Common myeloid progenitor, CD34-positive (primary cell): ENCODE measurements around the gene MS4A5.

Experiments used
- CTCF ChIA-PET: fragments of 350-600 bp; sonication (Branson Sonifier 250); formaldehyde crosslinking; loops from one replicate; lab custom pipeline; 2021; ENCODE audit warnings: antibody characterized with exemption; lab: Charles Lee
- POLR2A ChIA-PET: fragments of 350-600 bp; sonication (Branson Sonifier 250); formaldehyde crosslinking; loops from one replicate; lab custom pipeline; 2021; ENCODE audit warnings: antibody characterized with exemption; lab: Charles Lee
- DNase-seq, 3 donors: peaks; one replicate each; pipeline versions ENCODE4 v3.0.0 to v3.0.0-alpha.2; 2013
- H3K27ac ChIP-seq, 2 experiments: 1 replicate in 1 of 2; 2 replicates in 1 of 2; pipeline ENCODE4 v1.7.0; 2013; ENCODE audit warnings: inconsistent platforms in 2 of 2, low read length in 2 of 2, mild to moderate bottlenecking in 2 of 2, low read depth in 1 of 2, moderate library complexity in 1 of 2; ENCODE audit not compliant: severe bottlenecking in 2 of 2, insufficient read depth in 1 of 2, poor library complexity in 1 of 2
- H3K27me3 ChIP-seq, 5 experiments: replicated peaks in 2 of 5; 1 replicate in 3 of 5; 2 replicates in 2 of 5; pipeline versions ENCODE4 v1.6.1 to v1.7.0; 2013; ENCODE audit warnings: low read length in 4 of 5, mild to moderate bottlenecking in 2 of 5, moderate library complexity in 2 of 5, inconsistent platforms in 1 of 5; ENCODE audit not compliant: insufficient read depth in 5 of 5, control insufficient read depth in 4 of 5
- H3K36me3 ChIP-seq, 4 experiments: 1 replicate in 2 of 4; 2 replicates in 2 of 4; pipeline versions ENCODE4 v1.6.1 to v1.7.0; 2013; ENCODE audit warnings: low read length in 3 of 4, control low read depth in 1 of 4, mild to moderate bottlenecking in 1 of 4; ENCODE audit not compliant: control insufficient read depth in 4 of 4, insufficient read depth in 4 of 4
- H3K4me1 ChIP-seq, 4 experiments: 1 replicate in 3 of 4; 2 replicates in 1 of 4; pipeline versions ENCODE4 v1.6.1 to v1.7.1; 2013; ENCODE audit warnings: low read length in 3 of 4, mild to moderate bottlenecking in 3 of 4, control low read depth in 1 of 4, inconsistent platforms in 1 of 4, moderate library complexity in 1 of 4; ENCODE audit not compliant: control insufficient read depth in 4 of 4, insufficient read depth in 4 of 4; ENCODE audit errors: control extremely low read depth in 1 of 4
- H3K4me3 ChIP-seq, 7 experiments: 1 replicate in 4 of 7; 2 replicates in 3 of 7; pipeline versions ENCODE4 v1.5.1 to v1.7.0; 2013; ENCODE audit warnings: mild to moderate bottlenecking in 7 of 7, low read length in 6 of 7, moderate library complexity in 6 of 7, inconsistent platforms in 2 of 7, low read depth in 2 of 7, control low read depth in 1 of 7; ENCODE audit not compliant: insufficient read depth in 4 of 7, control insufficient read depth in 1 of 7; ENCODE audit errors: extremely low read depth in 1 of 7
- H3K9me3 ChIP-seq, 5 experiments: 1 replicate in 4 of 5; 2 replicates in 1 of 5; pipeline versions ENCODE4 v1.6.1 to v1.7.1; 2013; ENCODE audit warnings: low read length in 4 of 5, mild to moderate bottlenecking in 2 of 5, inconsistent platforms in 1 of 5, low read depth in 1 of 5, moderate library complexity in 1 of 5; ENCODE audit not compliant: control insufficient read depth in 4 of 5, insufficient read depth in 2 of 5; ENCODE audit errors: control extremely low read depth in 1 of 5
- WGBS: methylation state at CpG from one replicate; pipeline ENCODE4 v1.1.5; 2013; ENCODE audit not compliant: insufficient coverage; 5-methylcytosine and 5-hydroxymethylcytosine counted together

MS4A5 gene

DNA sequence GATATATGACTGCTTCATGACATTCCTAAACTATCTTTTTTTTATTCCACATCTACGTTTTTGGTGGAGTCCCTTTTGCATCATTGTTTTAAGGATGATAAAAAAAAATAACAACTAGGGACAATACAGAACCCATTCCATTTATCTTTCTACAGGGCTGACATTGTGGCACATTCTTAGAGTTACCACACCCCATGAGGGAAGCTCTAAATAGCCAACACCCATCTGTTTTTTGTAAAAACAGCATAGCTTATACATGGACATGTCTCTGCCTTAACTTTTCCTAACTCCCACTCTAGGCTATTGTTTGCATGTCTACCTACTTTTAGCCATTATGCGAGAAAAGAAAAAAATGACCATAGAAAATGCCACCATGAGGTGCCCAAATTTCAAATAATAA is 39.5 kb downstream of the MS4A5 start:
- no peak overlapping the region for H3K27ac ChIP-seq
- ChIA-PET POLR2A (no interaction called here), CTCF (interaction anchor here (0.7 to 1.2 kb wide), 3 partner anchors 9 to 106 kb away, joined by 3 to 4 read pairs (median 4); no protein-coding TSS in a partner anchor)

GRCh38 chr11:60469723-60470122 is 40.4 kb downstream of the MS4A5 start:
- Histone ChIP-seq H3K4me1 (no peaks in the 10 kb centered on the region), H3K9me3 (no peaks in the 10 kb centered on the region), H3K27me3 (no peaks in the 10 kb centered on the region), H3K36me3 (no peaks in the 10 kb centered on the region), H3K4me3 (no peak overlapping the region), H3K27ac (no peak overlapping the region)
- WGBS = no CpG with 5 or more reads among the region's 2 CpGs
- ChIA-PET CTCF (no interaction called here), POLR2A (no interaction called here)
- DNase-seq = no peak

More for the DNA sequence above, 39.5 kb downstream of the MS4A5 start:
- no peak for DNase-seq
- Histone ChIP-seq H3K9me3 (no peaks in the 10 kb centered on the region), H3K36me3 (no peaks in the 10 kb centered on the region), H3K4me1 (no peaks in the 10 kb centered on the region), H3K4me3 (no peak overlapping the region), H3K27me3 (no peaks in the 10 kb centered on the region)
- WGBS = no CpG with 5 or more reads among the region's 2 CpGs

DNA sequence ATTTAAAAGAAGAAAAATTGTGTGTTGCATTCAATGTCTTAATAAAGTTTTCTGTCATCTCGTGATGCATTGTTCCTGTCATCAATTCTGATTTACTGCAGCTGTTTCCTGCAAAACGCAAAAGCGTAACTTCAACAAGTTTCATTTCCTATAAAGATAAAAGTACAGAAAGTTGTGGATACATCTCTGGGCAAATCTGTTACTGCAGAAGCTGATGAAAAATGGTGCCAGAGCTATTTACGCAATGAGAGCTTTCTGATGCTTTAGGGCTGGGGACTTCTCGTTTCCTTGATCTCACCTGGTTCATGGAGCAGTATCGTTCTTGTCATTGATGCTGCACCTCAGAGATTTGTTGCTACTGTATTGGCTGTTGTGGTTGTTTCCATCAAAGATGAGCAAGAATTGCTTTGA is 47.7 kb downstream of the MS4A5 start:
- Histone ChIP-seq H3K27ac (no peak overlapping the region), H3K36me3 (no peaks in the 10 kb centered on the region), H3K9me3 (no peaks in the 10 kb centered on the region), H3K4me1 (peaks cover 1 to 14% (median 7%) of the 10 kb centered on the region in 4 experiments), H3K27me3 (no peaks in the 10 kb centered on the region), H3K4me3 (peak overlapping the region in 1 of 7 experiments; percentile 3)
- ChIA-PET POLR2A (no interaction called here), CTCF (interaction anchor here (0.7 to 1.8 kb wide), 6 partner anchors 10 to 144 kb away, joined by 3 to 8 read pairs (median 4); no protein-coding TSS in a partner anchor)
- 0% methylated on average over 3 of the region's 6 CpGs for WGBS
- DNase-seq = peak; percentile 49 to 86 (median 75)

DNA sequence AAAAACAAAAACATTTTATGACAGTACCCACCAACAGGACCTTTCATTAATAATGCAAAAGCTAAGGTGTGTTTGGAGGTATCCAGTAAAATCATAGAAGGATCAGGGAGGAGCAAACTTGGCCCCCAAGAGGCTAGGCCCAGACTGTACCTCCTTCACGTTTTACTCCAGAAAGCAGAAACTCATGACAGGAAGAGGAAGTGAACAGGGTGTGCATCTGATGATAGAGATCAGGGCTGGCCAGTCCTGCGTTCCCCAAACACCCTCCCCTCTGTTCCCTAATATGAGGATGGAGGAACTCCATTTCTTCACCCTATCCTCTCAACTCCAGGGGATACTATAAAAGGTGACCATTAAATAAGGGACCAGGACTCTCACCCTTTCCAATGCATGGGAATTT is 53.0 kb downstream of the MS4A5 start:
- H3K4me3 ChIP-seq = no peak overlapping the region
- ChIA-PET POLR2A (no interaction called here), CTCF (interaction anchor here (0.8 kb wide), 1 partner anchor 119 kb away, joined by 3 read pairs; no protein-coding TSS in a partner anchor)
- no peaks in the 10 kb centered on the region for H3K36me3 ChIP-seq
- H3K27ac ChIP-seq = no peak overlapping the region
- no CpG with 5 or more reads among the region's 2 CpGs for WGBS
- H3K4me1 ChIP-seq = peaks cover 1 to 16% (median 9%) of the 10 kb centered on the region in 4 experiments
- H3K9me3 ChIP-seq = no peaks in the 10 kb centered on the region
- peak; percentile 28 to 64 (median 50) for DNase-seq
- H3K27me3 ChIP-seq = no peaks in the 10 kb centered on the region

GRCh38 chr11:60485987-60486386 is 56.6 kb downstream of the MS4A5 start:
- Histone ChIP-seq H3K36me3 (no peaks in the 10 kb centered on the region), H3K4me1 (peaks cover 0 to 13% (median 6%) of the 10 kb centered on the region in 4 experiments), H3K9me3 (no peaks in the 10 kb centered on the region), H3K27me3 (no peaks in the 10 kb centered on the region), H3K4me3 (no peak overlapping the region), H3K27ac (no peak overlapping the region)
- peak; percentile 42 to 63 (median 60) for DNase-seq
- ChIA-PET CTCF (interaction anchor here (1.2 to 1.7 kb wide), 3 partner anchors 9 to 142 kb away, joined by 3 to 14 read pairs (median 4); no protein-coding TSS in a partner anchor), POLR2A (no interaction called here)
- 93% methylated on average over 4 of the region's 5 CpGs for WGBS

DNA sequence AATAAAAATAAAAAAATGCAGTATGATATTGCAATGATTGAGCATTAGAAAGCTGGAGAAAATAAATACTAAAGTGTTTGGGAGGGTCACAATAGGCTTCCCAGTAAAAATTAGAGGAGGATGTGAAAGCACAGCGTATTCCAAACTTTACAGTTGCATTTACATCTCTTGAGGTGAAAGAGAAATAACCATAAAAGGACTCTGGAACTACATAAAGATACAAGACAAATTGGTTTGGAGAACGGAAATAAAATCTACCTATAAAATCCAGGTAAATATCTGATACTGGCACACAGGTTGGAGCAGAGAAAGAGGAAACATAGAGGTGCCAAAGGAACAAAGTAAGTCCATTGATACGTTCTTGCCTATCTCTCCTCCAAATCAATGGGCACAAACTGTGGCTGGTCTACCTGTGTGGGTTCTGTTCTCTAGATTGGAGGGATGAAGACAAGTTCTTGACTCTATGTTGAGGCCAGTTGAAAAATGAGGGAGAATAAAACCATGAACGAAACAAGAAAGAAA is 63.2 kb downstream of the MS4A5 start, which contains the start of gene MS4A12:
TSS of gene MS4A12 (plus strand) at position 291 of the 522 bp plus-strand sequence. CDS start 4,541 bp downstream, outside the sequence.
- no peak for DNase-seq
- ChIA-PET POLR2A (no interaction called here), CTCF (no interaction called here)
- no peaks in the 10 kb centered on the region for H3K9me3 ChIP-seq
- no peak within 1 kb of the TSS for H3K27ac ChIP-seq
- no peaks in the 10 kb centered on the region for H3K4me1 ChIP-seq
- no peaks in the 10 kb centered on the region for H3K27me3 ChIP-seq
- H3K4me3 ChIP-seq = no peak within 1 kb of the TSS
- H3K36me3 ChIP-seq = no peaks in the 10 kb centered on the region
- WGBS = 100% methylated on average over 2 of the region's 4 CpGs

DNA sequence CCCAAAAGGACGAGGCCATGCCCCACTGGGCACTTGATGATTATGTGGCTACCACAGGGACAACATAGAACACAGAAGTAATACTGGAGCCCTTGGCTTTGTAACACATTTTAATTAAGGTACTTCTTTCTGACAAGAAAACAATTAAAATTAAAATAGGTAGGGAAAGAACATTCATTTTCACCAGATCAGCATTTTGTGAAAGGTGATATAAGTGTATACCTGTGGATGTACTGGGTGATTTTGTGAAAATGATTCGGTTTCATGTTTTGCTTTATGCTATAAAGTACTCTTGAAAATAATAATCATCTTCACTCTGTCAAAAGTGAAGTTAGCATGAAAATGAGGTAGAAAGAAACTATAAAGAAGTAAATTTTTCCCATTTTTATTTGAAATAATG is 64.1 kb downstream of the MS4A5 start:
- CTCF ChIA-PET = no interaction called here
- no peak overlapping the region for H3K27ac ChIP-seq
- peaks cover 0 to 5% (median 0%) of the 10 kb centered on the region in 4 experiments for H3K4me1 ChIP-seq
- no peak for DNase-seq
- H3K4me3 ChIP-seq = no peak overlapping the region
- WGBS = no CpG with 5 or more reads among the region's 2 CpGs
- H3K9me3 ChIP-seq = no peaks in the 10 kb centered on the region
- POLR2A ChIA-PET = interaction anchor here (0.7 kb wide), 1 partner anchor 130 kb away, joined by 3 read pairs; no protein-coding TSS in a partner anchor
- H3K36me3 ChIP-seq = no peaks in the 10 kb centered on the region
- H3K27me3 ChIP-seq = no peaks in the 10 kb centered on the region
